Measurements from ENCODE around the gene TLL1. TPM values are rescaled to one million over a fixed set of nuclear protein-coding genes. Genes with fewer than 3 reads are reported as not detected.

The TLL1 gene
- total and polyA plus RNA-seq, 4 donors, result 0.04 to 0.25 (median 0.05) TPM; not detected in 1

DNA sequence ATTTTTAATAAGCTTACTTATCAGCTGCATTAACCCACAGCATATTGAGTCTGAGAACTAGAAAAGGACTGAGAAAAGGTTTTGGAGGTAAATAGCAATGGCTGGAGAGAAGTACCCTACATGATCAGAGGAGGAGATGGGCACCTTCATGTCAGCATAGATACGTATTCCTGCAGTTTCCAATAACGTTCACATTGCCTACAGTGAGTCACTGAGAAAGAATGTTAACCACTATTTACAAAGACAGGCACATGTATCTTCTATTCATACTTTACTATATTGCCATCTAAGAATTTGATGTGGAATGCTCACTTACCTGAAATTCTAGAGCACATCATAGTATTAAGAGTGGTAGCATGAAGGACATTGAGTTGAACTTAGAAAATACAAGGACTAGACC is 92.5 kb downstream of the TLL1 start:
- 78% methylated on average over 2 of the region's 2 CpGs for WGBS
- H3K4me3 ChIP-seq (ENCODE audit: low read depth in 1 of 3, low read length in 3 of 3), result no peak overlapping the region
- H3K36me3 ChIP-seq (ENCODE audit: control insufficient read depth in 4 of 4, insufficient read depth in 3 of 4, low read depth in 1 of 4, low read length in 3 of 4), result no peaks in the 10 kb centered on the region
- no peaks in the 10 kb centered on the region for H3K4me1 ChIP-seq (ENCODE audit: control insufficient read depth in 4 of 4, insufficient read depth in 4 of 4, low read length in 3 of 4)
- no peak for DNase-seq (ENCODE audit: low spot score)
- peaks cover 0 to 3% (median under 1%) of the 10 kb centered on the region in 4 donors for H3K9me3 ChIP-seq (ENCODE audit: control insufficient read depth in 4 of 4, low read length in 3 of 4)
- H3K27ac ChIP-seq (ENCODE audit: low read depth in 1 of 2, low read length in 2 of 2), result no peak overlapping the region
- H3K27me3 ChIP-seq (ENCODE audit: control insufficient read depth in 4 of 4, insufficient read depth in 4 of 4, low read length in 3 of 4), result no peaks in the 10 kb centered on the region
- TF ChIP-seq EGR1 (IDR thresholded peaks at IDR 0.05; ENCODE audit: low read depth in 2 of 2) (no peak), FOXA2 (IDR thresholded peaks at IDR 0.05) (no peak), NR2F2 (IDR thresholded peaks at IDR 0.05) (no peak), RAD21 (IDR thresholded peaks at IDR 0.05) (no peak), JUND (IDR thresholded peaks at IDR 0.05) (no peak), GABPA (IDR thresholded peaks at IDR 0.05 in 1 of 2, conservative IDR thresholded peaks at IDR 0.05 in 1 of 2) (no peak), YY1 (IDR thresholded peaks at IDR 0.05) (no peak), HNF4G (IDR thresholded peaks at IDR 0.05) (no peak), SP1 (IDR thresholded peaks at IDR 0.05) (no peak), REST (IDR thresholded peaks at IDR 0.05) (no peak), RXRA (IDR thresholded peaks at IDR 0.05) (no peak), CTCF (IDR thresholded peaks at IDR 0.05; ENCODE audit: low read depth, low read length, missing input control) (no peak), FOXA1 (IDR thresholded peaks at IDR 0.05) (no peak), ATF3 (IDR thresholded peaks at IDR 0.05) (no peak), HNF4A (conservative IDR thresholded peaks at IDR 0.05) (no peak), TAF1 (conservative IDR thresholded peaks at IDR 0.05) (no peak), ZBTB33 (IDR thresholded peaks at IDR 0.05) (no peak)
- TF ChIP-seq, protein P1, sequence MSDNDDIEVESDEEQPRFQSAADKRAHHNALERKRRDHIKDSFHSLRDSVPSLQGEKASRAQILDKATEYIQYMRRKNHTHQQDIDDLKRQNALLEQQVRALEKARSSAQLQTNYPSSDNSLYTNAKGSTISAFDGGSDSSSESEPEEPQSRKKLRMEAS (IDR thresholded peaks at IDR 0.05), result no peak
- H3K9ac ChIP-seq (ENCODE audit: low read depth in 1 of 2, low read length in 2 of 2), result no peak overlapping the region
